ENCODE results near the gene CLEC2D.
"Not testable (repeated sequence)": the region's sequence is repeated elsewhere in the genome, so short reads cannot be mapped to it uniquely, and the experiment has no call there.

DNA sequence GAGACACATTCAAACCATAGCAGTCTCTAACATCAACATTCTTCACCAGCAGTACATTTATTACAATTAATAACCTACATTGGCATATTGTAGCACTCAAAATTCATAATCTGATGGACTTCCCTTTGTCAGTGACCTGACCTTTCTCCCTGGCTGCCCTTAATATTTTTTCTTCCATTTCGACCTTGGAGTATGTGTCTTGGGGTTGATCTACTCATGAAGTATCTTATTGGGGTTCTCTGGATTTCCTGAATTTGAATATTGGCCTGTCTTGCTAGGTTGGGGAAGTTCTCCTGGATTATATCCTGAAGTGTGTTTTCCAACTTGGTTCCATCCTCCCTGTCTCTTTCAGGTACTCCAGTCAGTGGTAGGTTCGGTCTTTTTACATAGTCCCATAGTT lies 2.8 kb downstream of the CLEC2D start:
- not testable (repeated sequence) for TF ChIP-seq CTCF, POLR2A (IDR thresholded peaks at IDR 0.05)

All from vagina (tissue), 2 donors.